ENCODE measurements around the gene FAM13A.

- no peak for TF ChIP-seq ZNF239 (tag by site-specific recombination; IDR thresholded peaks at IDR 0.05)
- TF ChIP-seq PRDM1 (tag by site-specific recombination; IDR thresholded peaks at IDR 0.05), result no peak
- TF ChIP-seq CTCF (tag by site-specific recombination; IDR thresholded peaks at IDR 0.05), result no peak
- TF ChIP-seq ZBTB10 (tag by site-specific recombination; IDR thresholded peaks at IDR 0.05), result no peak
- no peak for TF ChIP-seq ZBTB11 (tag by site-specific recombination; conservative IDR thresholded peaks at IDR 0.05; ENCODE audit: low read depth)
- no peak for TF ChIP-seq ZNF248 (tag by site-specific recombination; IDR thresholded peaks at IDR 0.05)
- TF ChIP-seq ZBTB8A (tag by site-specific recombination; IDR thresholded peaks at IDR 0.05), result no peak
These were observed 7.1 kb downstream of the FAM13A start for GRCh38 chr4:89049853-89050252.
